WTC11 (cell line): ENCODE measurements around the gene RNF215. TPM values are rescaled to one million over a fixed set of nuclear protein-coding genes. Genes with fewer than 3 reads are reported as not detected.

Experiments used
- ATAC-seq: fragments of 200-7000 bp; cut with Tn5 transposase; 2 replicates; pipeline ENCODE4 v1.10.0; 2021; ENCODE audit warnings: mild to moderate bottlenecking, moderate library complexity
- CTCF ChIA-PET: fragments of 300-600 bp; sonication (Branson Sonifier 250); formaldehyde crosslinking; loops from one replicate; lab custom pipeline; 2021; ENCODE audit warnings: antibody characterized with exemption; lab: Charles Lee
- POLR2A ChIA-PET: fragments of 350-600 bp; sonication (Branson Sonifier 250); formaldehyde crosslinking; loops from one replicate; lab custom pipeline; 2021; ENCODE audit warnings: antibody characterized with exemption; lab: Charles Lee
- DNase-seq: peaks from one replicate; pipeline ENCODE4 v3.0.0; 2021; ENCODE audit warnings: low spot score
- H3K27ac Mint-ChIP-seq: 2 replicates; pipeline ENCODE4 v1.8.0; 2021; ENCODE audit warnings: mixed read lengths
- H3K27me3 Mint-ChIP-seq: 2 replicates; pipeline ENCODE4 v1.8.0; 2021; ENCODE audit warnings: low read depth, mild to moderate bottlenecking, moderate library complexity, mixed read lengths
- H3K36me3 Mint-ChIP-seq: 2 replicates; pipeline ENCODE4 v1.8.0; 2021; ENCODE audit warnings: mixed read lengths
- H3K4me1 Mint-ChIP-seq: 2 replicates; pipeline ENCODE4 v1.8.0; 2022; ENCODE audit warnings: mixed read lengths
- H3K4me3 Mint-ChIP-seq: 2 replicates; pipeline ENCODE4 v1.8.0; 2021; ENCODE audit warnings: mild to moderate bottlenecking, moderate library complexity, mixed read lengths
- H3K9me3 Mint-ChIP-seq: 2 replicates; pipeline ENCODE4 v1.8.0; 2021; ENCODE audit warnings: mixed read lengths
- GABPB1 ChIP-seq: sonication (generic); formaldehyde crosslinking; IDR thresholded peaks from 2 replicates; pipeline ENCODE4 v1.8.1; 2023; ENCODE audit warnings: mild to moderate bottlenecking, missing genetic modification reagents
- NR1H2 ChIP-seq: sonication (generic); formaldehyde crosslinking; IDR thresholded peaks from 2 replicates; pipeline ENCODE4 v1.9.0; 2021; ENCODE audit warnings: mild to moderate bottlenecking, moderate library complexity, missing genetic modification reagents
- NR2C2 ChIP-seq: sonication (generic); formaldehyde crosslinking; IDR thresholded peaks from 2 replicates; pipeline ENCODE4 v1.8.0; 2022; ENCODE audit warnings: mild to moderate bottlenecking, missing genetic modification reagents
- RELA ChIP-seq: sonication (generic); formaldehyde crosslinking; IDR thresholded peaks from 2 replicates; pipeline ENCODE4 v1.8.1; 2022; ENCODE audit warnings: missing genetic modification reagents, mild to moderate bottlenecking, borderline replicate concordance
- RORB ChIP-seq: fragments of 250-450 bp; sonication (Bioruptor Pico); IDR thresholded peaks from 2 replicates; pipeline ENCODE4 v1.9.0; 2021; ENCODE audit warnings: mild to moderate bottlenecking
- SMAD3 ChIP-seq: sonication (generic); formaldehyde crosslinking; IDR thresholded peaks from 2 replicates; pipeline ENCODE4 v1.8.0; 2022; ENCODE audit warnings: missing genetic modification reagents, mild to moderate bottlenecking, borderline replicate concordance
- SOX15 ChIP-seq: fragments of 250-450 bp; sonication (Bioruptor Pico); IDR thresholded peaks from 2 replicates; pipeline ENCODE4 v1.9.0; 2021; ENCODE audit warnings: mild to moderate bottlenecking
- TP53 ChIP-seq: sonication (generic); formaldehyde crosslinking; IDR thresholded peaks from 2 replicates; pipeline ENCODE4 v1.8.1; 2023; ENCODE audit warnings: mild to moderate bottlenecking, missing genetic modification reagents
- ZBTB21 ChIP-seq: sonication (generic); formaldehyde crosslinking; IDR thresholded peaks from 2 replicates; pipeline ENCODE4 v1.8.1; 2023; ENCODE audit warnings: mild to moderate bottlenecking, missing genetic modification reagents, borderline replicate concordance
- ZNF138 ChIP-seq: sonication (generic); formaldehyde crosslinking; conservative IDR thresholded peaks from 2 replicates; pipeline ENCODE4 v1.8.1; 2022; ENCODE audit warnings: mild to moderate bottlenecking, moderate library complexity, missing genetic modification reagents
- total RNA-seq: library from RNA; stranded (reverse); gene quantifications from 3 replicates; pipeline ENCODE4 v1.2.3, GENCODE V29; 2021
- TF ChIP-seq, protein P1 (sequence below): sonication (generic); formaldehyde crosslinking; IDR thresholded peaks from 2 replicates; pipeline ENCODE4 v1.8.1; 2023; ENCODE audit warnings: mild to moderate bottlenecking, missing genetic modification reagents, borderline replicate concordance
- TF ChIP-seq, protein P2 (sequence below): sonication (generic); formaldehyde crosslinking; IDR thresholded peaks from 2 replicates; pipeline ENCODE4 v1.8.0; 2022; ENCODE audit warnings: missing genetic modification reagents
- TF ChIP-seq, protein P3 (sequence below): fragments of 250-450 bp; sonication (Bioruptor Pico); IDR thresholded peaks from 2 replicates; pipeline ENCODE4 v1.9.0; 2021; ENCODE audit warnings: mild to moderate bottlenecking
- TF ChIP-seq, protein P4 (sequence below): sonication (generic); formaldehyde crosslinking; IDR thresholded peaks from 2 replicates; pipeline ENCODE4 v1.8.1; 2022; ENCODE audit warnings: low read depth, missing genetic modification reagents, borderline replicate concordance
- TF ChIP-seq, protein P5 (sequence below): fragments of 200-600 bp; IDR thresholded peaks from 2 replicates; pipeline ENCODE4 v1.8.0; 2022; ENCODE audit warnings: antibody characterized with exemption
- TF ChIP-seq, protein P6 (sequence below): sonication (generic); formaldehyde crosslinking; IDR thresholded peaks from 2 replicates; pipeline ENCODE4 v1.8.0; 2022; ENCODE audit warnings: mild to moderate bottlenecking, missing genetic modification reagents

Gene RNF215
- total RNA-seq, 1 experiment from 2014 or later = 25.4 TPM

DNA sequence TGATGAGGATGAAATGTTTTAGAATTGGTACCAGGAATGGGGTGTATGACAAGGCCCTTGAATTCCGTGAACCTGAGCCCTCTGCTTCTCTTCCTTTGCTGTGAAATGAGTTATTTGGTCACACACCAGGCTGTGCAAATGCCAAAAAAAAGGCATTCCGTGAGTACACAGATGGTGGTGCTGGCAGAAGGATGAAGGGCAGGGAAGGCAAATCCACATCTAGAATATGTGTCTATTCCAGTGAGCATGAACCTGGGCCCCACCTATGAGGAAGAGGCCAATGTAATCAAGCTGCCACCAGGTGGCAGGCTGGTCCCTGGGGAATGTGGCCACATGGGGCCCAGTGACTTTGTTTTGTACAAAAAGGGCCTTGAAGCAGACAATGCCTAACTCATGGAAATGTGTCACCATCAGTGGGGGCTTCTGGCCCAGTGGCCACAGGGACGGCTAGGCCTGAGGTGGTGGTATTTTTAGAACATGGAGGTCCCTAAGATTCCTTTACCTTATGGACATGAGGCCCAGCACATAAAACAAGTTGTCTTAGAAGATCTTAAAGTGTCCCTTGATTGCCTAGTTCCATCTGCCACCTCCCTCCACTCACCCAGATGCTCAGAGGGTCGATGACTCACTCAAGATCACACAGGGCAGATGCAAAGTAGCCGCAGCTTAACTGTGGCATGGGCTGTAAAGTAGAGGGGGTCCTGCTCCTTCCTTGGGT lies 3.9 kb upstream of the RNF215 start (continued):
- TF ChIP-seq, protein P1, sequence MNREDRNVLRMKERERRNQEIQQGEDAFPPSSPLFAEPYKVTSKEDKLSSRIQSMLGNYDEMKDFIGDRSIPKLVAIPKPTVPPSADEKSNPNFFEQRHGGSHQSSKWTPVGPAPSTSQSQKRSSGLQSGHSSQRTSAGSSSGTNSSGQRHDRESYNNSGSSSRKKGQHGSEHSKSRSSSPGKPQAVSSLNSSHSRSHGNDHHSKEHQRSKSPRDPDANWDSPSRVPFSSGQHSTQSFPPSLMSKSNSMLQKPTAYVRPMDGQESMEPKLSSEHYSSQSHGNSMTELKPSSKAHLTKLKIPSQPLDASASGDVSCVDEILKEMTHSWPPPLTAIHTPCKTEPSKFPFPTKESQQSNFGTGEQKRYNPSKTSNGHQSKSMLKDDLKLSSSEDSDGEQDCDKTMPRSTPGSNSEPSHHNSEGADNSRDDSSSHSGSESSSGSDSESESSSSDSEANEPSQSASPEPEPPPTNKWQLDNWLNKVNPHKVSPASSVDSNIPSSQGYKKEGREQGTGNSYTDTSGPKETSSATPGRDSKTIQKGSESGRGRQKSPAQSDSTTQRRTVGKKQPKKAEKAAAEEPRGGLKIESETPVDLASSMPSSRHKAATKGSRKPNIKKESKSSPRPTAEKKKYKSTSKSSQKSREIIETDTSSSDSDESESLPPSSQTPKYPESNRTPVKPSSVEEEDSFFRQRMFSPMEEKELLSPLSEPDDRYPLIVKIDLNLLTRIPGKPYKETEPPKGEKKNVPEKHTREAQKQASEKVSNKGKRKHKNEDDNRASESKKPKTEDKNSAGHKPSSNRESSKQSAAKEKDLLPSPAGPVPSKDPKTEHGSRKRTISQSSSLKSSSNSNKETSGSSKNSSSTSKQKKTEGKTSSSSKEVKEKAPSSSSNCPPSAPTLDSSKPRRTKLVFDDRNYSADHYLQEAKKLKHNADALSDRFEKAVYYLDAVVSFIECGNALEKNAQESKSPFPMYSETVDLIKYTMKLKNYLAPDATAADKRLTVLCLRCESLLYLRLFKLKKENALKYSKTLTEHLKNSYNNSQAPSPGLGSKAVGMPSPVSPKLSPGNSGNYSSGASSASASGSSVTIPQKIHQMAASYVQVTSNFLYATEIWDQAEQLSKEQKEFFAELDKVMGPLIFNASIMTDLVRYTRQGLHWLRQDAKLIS (CRISPR knock-in tag) = no peak
- TF ChIP-seq, protein P2, sequence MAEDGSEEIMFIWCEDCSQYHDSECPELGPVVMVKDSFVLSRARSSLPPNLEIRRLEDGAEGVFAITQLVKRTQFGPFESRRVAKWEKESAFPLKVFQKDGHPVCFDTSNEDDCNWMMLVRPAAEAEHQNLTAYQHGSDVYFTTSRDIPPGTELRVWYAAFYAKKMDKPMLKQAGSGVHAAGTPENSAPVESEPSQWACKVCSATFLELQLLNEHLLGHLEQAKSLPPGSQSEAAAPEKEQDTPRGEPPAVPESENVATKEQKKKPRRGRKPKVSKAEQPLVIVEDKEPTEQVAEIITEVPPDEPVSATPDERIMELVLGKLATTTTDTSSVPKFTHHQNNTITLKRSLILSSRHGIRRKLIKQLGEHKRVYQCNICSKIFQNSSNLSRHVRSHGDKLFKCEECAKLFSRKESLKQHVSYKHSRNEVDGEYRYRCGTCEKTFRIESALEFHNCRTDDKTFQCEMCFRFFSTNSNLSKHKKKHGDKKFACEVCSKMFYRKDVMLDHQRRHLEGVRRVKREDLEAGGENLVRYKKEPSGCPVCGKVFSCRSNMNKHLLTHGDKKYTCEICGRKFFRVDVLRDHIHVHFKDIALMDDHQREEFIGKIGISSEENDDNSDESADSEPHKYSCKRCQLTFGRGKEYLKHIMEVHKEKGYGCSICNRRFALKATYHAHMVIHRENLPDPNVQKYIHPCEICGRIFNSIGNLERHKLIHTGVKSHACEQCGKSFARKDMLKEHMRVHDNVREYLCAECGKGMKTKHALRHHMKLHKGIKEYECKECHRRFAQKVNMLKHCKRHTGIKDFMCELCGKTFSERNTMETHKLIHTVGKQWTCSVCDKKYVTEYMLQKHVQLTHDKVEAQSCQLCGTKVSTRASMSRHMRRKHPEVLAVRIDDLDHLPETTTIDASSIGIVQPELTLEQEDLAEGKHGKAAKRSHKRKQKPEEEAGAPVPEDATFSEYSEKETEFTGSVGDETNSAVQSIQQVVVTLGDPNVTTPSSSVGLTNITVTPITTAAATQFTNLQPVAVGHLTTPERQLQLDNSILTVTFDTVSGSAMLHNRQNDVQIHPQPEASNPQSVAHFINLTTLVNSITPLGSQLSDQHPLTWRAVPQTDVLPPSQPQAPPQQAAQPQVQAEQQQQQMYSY (CRISPR knock-in tag) = no peak
- TF ChIP-seq GABPB1 (CRISPR knock-in tag) (peak; percentile 37; the same call in 1 of the 2 replicates), ZNF138 (CRISPR knock-in tag) (no peak), RORB (CRISPR knock-in tag) (no peak), RELA (CRISPR knock-in tag) (no peak)

DNA sequence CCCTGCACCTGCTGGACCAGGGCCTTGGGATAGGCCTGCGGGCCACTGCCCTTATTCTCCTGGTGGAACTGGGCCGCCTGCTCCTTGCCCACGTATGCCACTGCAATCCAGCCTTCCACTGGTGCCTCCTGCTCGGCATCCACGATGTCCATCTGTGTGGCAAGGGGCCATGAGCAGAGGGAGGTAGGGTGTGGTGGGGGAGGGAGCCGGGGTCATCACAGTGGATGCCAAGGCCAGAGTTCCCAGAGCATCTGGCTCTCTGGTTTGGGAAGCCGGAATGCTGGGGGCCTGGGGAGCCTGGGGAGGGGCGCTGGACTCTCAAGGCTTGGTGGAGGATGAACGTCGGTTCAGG lies 627 bp downstream of the RNF215 start:
- POLR2A ChIA-PET = interaction anchor here (1.2 to 1.4 kb wide), 2 partner anchors 37 to 60 kb away, joined by 3 to 11 read pairs; partner anchors contain the start of gene TBC1D10A
- peaks cover 9% of the 10 kb centered on the region for H3K36me3 Mint-ChIP-seq
- DNase-seq = no peak
- CTCF ChIA-PET = interaction anchor here (1.0 to 8.0 kb wide), 12 partner anchors 11 to 582 kb away, joined by 3 to 109 read pairs (median 8); partner anchors contain the start of genes CASTOR1, CCDC157, MORC2 and SEC14L2
- peaks cover 14% of the 10 kb centered on the region for H3K9me3 Mint-ChIP-seq
- no peak for ATAC-seq
- H3K27me3 Mint-ChIP-seq = peaks cover 11% of the 10 kb centered on the region
- peak overlapping the region; percentile 79 for H3K4me3 Mint-ChIP-seq
- peaks cover 12% of the 10 kb centered on the region for H3K4me1 Mint-ChIP-seq
- no peak overlapping the region for H3K27ac Mint-ChIP-seq
- TF ChIP-seq ZBTB21 (CRISPR knock-in tag) = no peak
- TF ChIP-seq NR1H2 (CRISPR knock-in tag) = no peak
- TF ChIP-seq, protein P1 (CRISPR knock-in tag) = no peak
- no peak for TF ChIP-seq TP53
- TF ChIP-seq, protein P3, sequence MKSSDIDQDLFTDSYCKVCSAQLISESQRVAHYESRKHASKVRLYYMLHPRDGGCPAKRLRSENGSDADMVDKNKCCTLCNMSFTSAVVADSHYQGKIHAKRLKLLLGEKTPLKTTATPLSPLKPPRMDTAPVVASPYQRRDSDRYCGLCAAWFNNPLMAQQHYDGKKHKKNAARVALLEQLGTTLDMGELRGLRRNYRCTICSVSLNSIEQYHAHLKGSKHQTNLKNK (CRISPR knock-in tag) = no peak
- TF ChIP-seq, protein P4, sequence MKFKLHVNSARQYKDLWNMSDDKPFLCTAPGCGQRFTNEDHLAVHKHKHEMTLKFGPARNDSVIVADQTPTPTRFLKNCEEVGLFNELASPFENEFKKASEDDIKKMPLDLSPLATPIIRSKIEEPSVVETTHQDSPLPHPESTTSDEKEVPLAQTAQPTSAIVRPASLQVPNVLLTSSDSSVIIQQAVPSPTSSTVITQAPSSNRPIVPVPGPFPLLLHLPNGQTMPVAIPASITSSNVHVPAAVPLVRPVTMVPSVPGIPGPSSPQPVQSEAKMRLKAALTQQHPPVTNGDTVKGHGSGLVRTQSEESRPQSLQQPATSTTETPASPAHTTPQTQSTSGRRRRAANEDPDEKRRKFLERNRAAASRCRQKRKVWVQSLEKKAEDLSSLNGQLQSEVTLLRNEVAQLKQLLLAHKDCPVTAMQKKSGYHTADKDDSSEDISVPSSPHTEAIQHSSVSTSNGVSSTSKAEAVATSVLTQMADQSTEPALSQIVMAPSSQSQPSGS (CRISPR knock-in tag) = no peak
- TF ChIP-seq, protein P5, sequence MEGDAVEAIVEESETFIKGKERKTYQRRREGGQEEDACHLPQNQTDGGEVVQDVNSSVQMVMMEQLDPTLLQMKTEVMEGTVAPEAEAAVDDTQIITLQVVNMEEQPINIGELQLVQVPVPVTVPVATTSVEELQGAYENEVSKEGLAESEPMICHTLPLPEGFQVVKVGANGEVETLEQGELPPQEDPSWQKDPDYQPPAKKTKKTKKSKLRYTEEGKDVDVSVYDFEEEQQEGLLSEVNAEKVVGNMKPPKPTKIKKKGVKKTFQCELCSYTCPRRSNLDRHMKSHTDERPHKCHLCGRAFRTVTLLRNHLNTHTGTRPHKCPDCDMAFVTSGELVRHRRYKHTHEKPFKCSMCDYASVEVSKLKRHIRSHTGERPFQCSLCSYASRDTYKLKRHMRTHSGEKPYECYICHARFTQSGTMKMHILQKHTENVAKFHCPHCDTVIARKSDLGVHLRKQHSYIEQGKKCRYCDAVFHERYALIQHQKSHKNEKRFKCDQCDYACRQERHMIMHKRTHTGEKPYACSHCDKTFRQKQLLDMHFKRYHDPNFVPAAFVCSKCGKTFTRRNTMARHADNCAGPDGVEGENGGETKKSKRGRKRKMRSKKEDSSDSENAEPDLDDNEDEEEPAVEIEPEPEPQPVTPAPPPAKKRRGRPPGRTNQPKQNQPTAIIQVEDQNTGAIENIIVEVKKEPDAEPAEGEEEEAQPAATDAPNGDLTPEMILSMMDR = no peak
- TF ChIP-seq SOX15 (CRISPR knock-in tag) = no peak
- no peak for TF ChIP-seq NR2C2 (CRISPR knock-in tag)
- TF ChIP-seq, protein P6, sequence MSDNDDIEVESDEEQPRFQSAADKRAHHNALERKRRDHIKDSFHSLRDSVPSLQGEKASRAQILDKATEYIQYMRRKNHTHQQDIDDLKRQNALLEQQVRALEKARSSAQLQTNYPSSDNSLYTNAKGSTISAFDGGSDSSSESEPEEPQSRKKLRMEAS (CRISPR knock-in tag) = no peak
- TF ChIP-seq SMAD3 (CRISPR knock-in tag) = no peak
